Osteoblast (primary cell): Measurements from ENCODE around the gene PRR15. TPM values are rescaled to one million over a fixed set of nuclear protein-coding genes. Genes with fewer than 3 reads are reported as not detected.
A peak's percentile ranks its signal among the peaks of the same experiment; 100 is the strongest.
"Not testable (repeated sequence)": the region's sequence is repeated elsewhere in the genome, so short reads cannot be mapped to it uniquely, and the experiment has no call there.

Experiments used
- DNase-seq: peaks from one replicate; pipeline ENCODE4 v3.0.0; 2011; ENCODE audit warnings: low spot score, mixed read lengths; ENCODE audit not compliant: insufficient read length; ENCODE audit errors: missing footprints
- H2AFZ ChIP-seq: 2 replicates; pipeline ENCODE4 v1.6.0; 2011; ENCODE audit warnings: mild to moderate bottlenecking, low read length
- H3K27ac ChIP-seq: 2 replicates; pipeline ENCODE4 v1.5.1; 2011; ENCODE audit warnings: mild to moderate bottlenecking, low read depth, low read length, moderate library complexity
- H3K27me3 ChIP-seq: 2 replicates; pipeline ENCODE4 v1.6.0; 2012; ENCODE audit warnings: mild to moderate bottlenecking, control low read depth, inconsistent platforms, low read length, moderate library complexity; ENCODE audit not compliant: insufficient read depth
- H3K36me3 ChIP-seq: 2 replicates; pipeline ENCODE4 v1.5.1; 2011; ENCODE audit warnings: mild to moderate bottlenecking, low read length, control low read depth, moderate library complexity; ENCODE audit not compliant: insufficient read depth
- H3K4me1 ChIP-seq: 2 replicates; pipeline ENCODE4 v1.5.1; 2011; ENCODE audit warnings: mild to moderate bottlenecking, low read length, control low read depth, moderate library complexity; ENCODE audit not compliant: insufficient read depth
- H3K4me2 ChIP-seq: 2 replicates; pipeline ENCODE4 v1.6.0; 2011; ENCODE audit warnings: mild to moderate bottlenecking, low read length; ENCODE audit not compliant: insufficient read depth
- H3K4me3 ChIP-seq: fragments of 200-600 bp; sonication (generic); 3 replicates; pipeline ENCODE4 v1.5.1; 2012; ENCODE audit warnings: mild to moderate bottlenecking, low read length, inconsistent platforms; ENCODE audit not compliant: insufficient read depth
- H3K79me2 ChIP-seq: 2 replicates; pipeline ENCODE4 v1.6.0; 2012; ENCODE audit warnings: mild to moderate bottlenecking, low read length, control low read depth, inconsistent platforms; ENCODE audit not compliant: insufficient read depth
- H3K9me3 ChIP-seq: 2 replicates; pipeline ENCODE4 v1.5.1; 2011; ENCODE audit warnings: low read depth, low read length, control low read depth
- H4K20me1 ChIP-seq: 2 replicates; pipeline ENCODE4 v1.6.0; 2012; ENCODE audit warnings: mild to moderate bottlenecking, low read length, control low read depth; ENCODE audit not compliant: insufficient read depth
- total RNA-seq: library from RNA; depleted of rRNA; stranded (reverse); fragments of >200 nt; gene quantifications from 2 replicates; pipeline ENCODE4 v1.2.3, GENCODE V29; 2012
- TF ChIP-seq, protein P1 (sequence below): IDR thresholded peaks from 2 replicates; pipeline ENCODE4 v1.5.1; 2011; ENCODE audit warnings: mild to moderate bottlenecking, low read depth, low read length, moderate library complexity; ENCODE audit errors: extremely low read depth

Gene PRR15
- total RNA-seq, 1 donor, result 1.1 TPM

DNA sequence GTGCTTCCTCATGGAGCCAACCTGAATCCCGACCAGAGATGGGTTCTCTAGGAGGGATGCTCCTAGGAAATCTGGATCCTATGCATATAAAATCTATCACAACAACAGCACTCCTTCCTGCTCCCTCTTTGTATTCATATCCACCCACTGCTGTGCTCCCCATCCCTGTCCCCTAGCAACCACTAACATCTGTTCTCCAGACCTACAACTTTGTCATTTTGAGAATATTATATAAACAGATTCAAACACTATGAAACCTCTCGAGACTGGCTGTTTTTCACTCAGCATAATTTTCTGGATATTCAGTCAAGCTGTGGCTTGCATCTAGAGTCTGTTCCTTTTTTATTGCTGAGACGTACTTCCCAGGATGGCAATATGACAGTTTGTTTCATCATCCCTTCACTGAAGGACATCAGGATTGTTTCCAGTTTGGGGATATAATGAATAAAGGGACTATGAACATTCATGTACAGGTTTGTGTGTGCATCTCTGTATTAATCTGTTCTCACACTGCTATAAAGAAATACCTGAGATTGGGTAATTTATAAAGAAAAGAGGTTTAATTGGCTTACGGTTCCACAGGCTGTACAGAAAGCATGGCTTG, 36.0 kb upstream of the PRR15 start:
- Histone ChIP-seq H3K4me1 (no peaks in the 10 kb centered on the region), H3K27me3 (no peaks in the 10 kb centered on the region), H3K79me2 (no peaks in the 10 kb centered on the region), H4K20me1 (no peaks in the 10 kb centered on the region), H3K9me3 (no peaks in the 10 kb centered on the region), H2AFZ (no peak overlapping the region), H3K36me3 (no peaks in the 10 kb centered on the region), H3K4me3 (no peak overlapping the region), H3K4me2 (no peak overlapping the region), H3K27ac (no peak overlapping the region)
- TF ChIP-seq, protein P1, sequence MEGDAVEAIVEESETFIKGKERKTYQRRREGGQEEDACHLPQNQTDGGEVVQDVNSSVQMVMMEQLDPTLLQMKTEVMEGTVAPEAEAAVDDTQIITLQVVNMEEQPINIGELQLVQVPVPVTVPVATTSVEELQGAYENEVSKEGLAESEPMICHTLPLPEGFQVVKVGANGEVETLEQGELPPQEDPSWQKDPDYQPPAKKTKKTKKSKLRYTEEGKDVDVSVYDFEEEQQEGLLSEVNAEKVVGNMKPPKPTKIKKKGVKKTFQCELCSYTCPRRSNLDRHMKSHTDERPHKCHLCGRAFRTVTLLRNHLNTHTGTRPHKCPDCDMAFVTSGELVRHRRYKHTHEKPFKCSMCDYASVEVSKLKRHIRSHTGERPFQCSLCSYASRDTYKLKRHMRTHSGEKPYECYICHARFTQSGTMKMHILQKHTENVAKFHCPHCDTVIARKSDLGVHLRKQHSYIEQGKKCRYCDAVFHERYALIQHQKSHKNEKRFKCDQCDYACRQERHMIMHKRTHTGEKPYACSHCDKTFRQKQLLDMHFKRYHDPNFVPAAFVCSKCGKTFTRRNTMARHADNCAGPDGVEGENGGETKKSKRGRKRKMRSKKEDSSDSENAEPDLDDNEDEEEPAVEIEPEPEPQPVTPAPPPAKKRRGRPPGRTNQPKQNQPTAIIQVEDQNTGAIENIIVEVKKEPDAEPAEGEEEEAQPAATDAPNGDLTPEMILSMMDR, result no peak
- DNase-seq, result no peak

DNA sequence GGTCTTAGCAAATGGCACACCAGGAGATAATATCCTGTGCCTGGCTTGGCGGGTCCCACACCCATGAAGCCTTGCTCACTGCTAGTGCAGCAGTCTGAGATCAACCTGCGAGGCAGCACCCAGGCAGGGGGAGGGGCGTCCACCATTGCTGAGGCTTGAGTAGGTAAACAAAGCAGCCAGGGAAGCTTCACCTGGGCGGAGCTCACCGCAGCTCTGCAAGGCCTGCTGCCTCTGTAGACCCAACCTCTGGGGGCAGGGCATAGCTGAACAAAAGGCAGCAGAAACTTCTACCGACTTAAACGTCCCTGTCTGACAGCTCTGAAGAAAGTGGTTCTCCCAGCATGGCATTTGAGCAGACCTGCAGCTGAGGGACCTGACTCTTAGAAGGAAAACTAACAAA, 35.1 kb upstream of the PRR15 start:
- not testable (repeated sequence) for H3K4me2 ChIP-seq, H3K27me3 ChIP-seq, H3K4me1 ChIP-seq, H3K79me2 ChIP-seq, DNase-seq, H3K4me3 ChIP-seq, H3K9me3 ChIP-seq, H3K27ac ChIP-seq, H4K20me1 ChIP-seq, H2AFZ ChIP-seq, H3K36me3 ChIP-seq

DNA sequence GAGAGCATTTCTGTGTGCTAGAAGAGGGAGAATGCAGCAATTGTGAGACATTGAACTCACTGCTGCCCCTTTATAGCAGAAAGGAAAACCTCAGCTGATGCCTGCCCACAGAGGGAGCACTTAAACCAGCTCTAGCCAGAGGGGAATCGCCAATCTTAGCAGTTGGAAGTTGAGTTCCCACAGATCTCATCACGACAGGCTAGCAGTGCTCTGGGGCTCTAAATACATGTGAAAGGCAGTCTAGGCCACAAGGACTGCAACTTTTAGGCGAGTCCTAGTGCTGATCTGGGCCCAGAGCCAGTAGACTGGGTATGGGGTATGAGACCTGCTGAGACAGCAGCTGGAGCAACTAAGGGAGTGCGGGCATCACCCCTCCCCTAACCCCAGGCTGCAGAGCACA, 25.2 kb upstream of the PRR15 start:
- TF ChIP-seq, protein P1, result no peak
- DNase-seq, result no peak

DNA sequence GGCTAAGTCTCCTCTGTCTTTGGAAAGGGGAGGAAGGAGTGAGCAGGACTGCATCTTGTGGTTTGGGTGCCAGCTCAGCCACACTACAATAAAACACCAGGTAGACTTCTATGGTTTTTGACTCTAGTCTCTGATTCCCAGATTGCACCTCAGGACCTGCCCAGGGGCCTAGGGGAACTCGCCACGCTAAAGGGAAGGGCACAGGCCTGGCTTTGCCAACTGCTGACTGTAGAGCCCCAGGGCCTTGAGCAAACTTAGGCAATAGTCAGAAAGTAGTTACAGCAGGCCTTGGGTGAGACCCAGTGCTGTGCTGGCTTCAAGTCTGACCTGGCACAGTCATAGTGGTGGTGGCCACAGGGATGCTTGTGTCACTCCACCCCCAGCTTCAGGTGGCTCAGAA, 24.2 kb upstream of the PRR15 start:
- Histone ChIP-seq H3K36me3 (no peaks in the 10 kb centered on the region), H3K4me1 (no peaks in the 10 kb centered on the region), H3K27ac (no peak overlapping the region), H2AFZ (no peak overlapping the region), H3K4me3 (no peak overlapping the region), H3K9me3 (no peaks in the 10 kb centered on the region), H3K27me3 (no peaks in the 10 kb centered on the region), H3K79me2 (no peaks in the 10 kb centered on the region), H4K20me1 (no peaks in the 10 kb centered on the region), H3K4me2 (no peak overlapping the region)
- no peak for DNase-seq
- TF ChIP-seq, protein P1, result no peak

More for the DNA sequence above, 25.2 kb upstream of the PRR15 start:
- Histone ChIP-seq H4K20me1 (no peaks in the 10 kb centered on the region), H3K9me3 (no peaks in the 10 kb centered on the region), H3K4me1 (no peaks in the 10 kb centered on the region), H2AFZ (peak overlapping the region; percentile 41), H3K27ac (no peak overlapping the region), H3K4me2 (no peak overlapping the region), H3K36me3 (no peaks in the 10 kb centered on the region), H3K79me2 (no peaks in the 10 kb centered on the region), H3K27me3 (no peaks in the 10 kb centered on the region), H3K4me3 (no peak overlapping the region)
